ENCODE results near the gene SAP25.
A peak's percentile ranks its signal among the peaks of the same experiment; 100 is the strongest.
"Not testable (repeated sequence)": the region's sequence is repeated elsewhere in the genome, so short reads cannot be mapped to it uniquely, and the experiment has no call there.

SAP25 gene

GRCh38 chr7:100575206-100575631 lies 1.5 kb upstream of the SAP25 start:
- DNase-seq: no peak

- no peak for DNase-seq
These were observed 884 bp upstream of the SAP25 start for GRCh38 chr7:100574362-100575205.

- DNase-seq: no peak
These were observed 588 bp downstream of the SAP25 start for GRCh38 chr7:100572949-100573675.

GRCh38 chr7:100572281-100572948 lies 1.3 kb downstream of the SAP25 start:
- DNase-seq: no peak

- DNase-seq: no peak
These were observed 1.9 kb downstream of the SAP25 start for GRCh38 chr7:100571829-100572116.

GRCh38 chr7:100570954-100571828 lies 2.5 kb downstream of the SAP25 start:
- no peak for DNase-seq

GRCh38 chr7:100568896-100569844 lies 4.5 kb downstream of the SAP25 start:
- peak; percentile 69 for DNase-seq

- DNase-seq: no peak
These were observed 5.4 kb downstream of the SAP25 start for GRCh38 chr7:100568176-100568895.

- DNase-seq: peak; percentile 46
These were observed 5.9 kb downstream of the SAP25 start for GRCh38 chr7:100567751-100568175.

- no peak for DNase-seq
These were observed 6.5 kb downstream of the SAP25 start for GRCh38 chr7:100567031-100567730.

- DNase-seq: no peak
These were observed 7.6 kb downstream of the SAP25 start for GRCh38 chr7:100566018-100566531.

GRCh38 chr7:100565133-100565571 lies 8.5 kb downstream of the SAP25 start:
- DNase-seq: no peak

- DNase-seq: not testable (repeated sequence)
These were observed 9.3 kb downstream of the SAP25 start for GRCh38 chr7:100564405-100564804.

GRCh38 chr7:100563809-100564400 lies 9.8 kb downstream of the SAP25 start:
- no peak for DNase-seq

GRCh38 chr7:100563100-100563564 lies 10.6 kb downstream of the SAP25 start:
- no peak for DNase-seq

- no peak for DNase-seq
These were observed 11.3 kb downstream of the SAP25 start for GRCh38 chr7:100562195-100563099.

- DNase-seq: no peak
These were observed 12.1 kb downstream of the SAP25 start for GRCh38 chr7:100561491-100562194.

- DNase-seq: no peak
These were observed 14.6 kb downstream of the SAP25 start for GRCh38 chr7:100559127-100559526.
